GM06990 (cell line): ENCODE results near the gene RYR2.

Experiments used
- DNase-seq: peaks from one replicate; pipeline ENCODE4 v3.0.0-alpha.2; 2011; ENCODE audit not compliant: insufficient read length; ENCODE audit errors: extremely low read depth
- H3K27me3 ChIP-seq: replicated peaks from 2 replicates; pipeline ENCODE4 v1.6.0; 2011; ENCODE audit warnings: low read length; ENCODE audit not compliant: control insufficient read depth, insufficient read depth
- H3K36me3 ChIP-seq: 2 replicates; pipeline ENCODE4 v1.5.1; 2011; ENCODE audit warnings: low read length; ENCODE audit not compliant: control insufficient read depth, insufficient read depth
- H3K4me3 ChIP-seq: replicated peaks from 2 replicates; pipeline ENCODE4 v1.5.1; 2011; ENCODE audit warnings: low read depth, mild to moderate bottlenecking, control low read depth, low read length
- TF ChIP-seq, protein P1 (sequence below): IDR thresholded peaks from 2 replicates; pipeline ENCODE4 v1.5.1; 2011; ENCODE audit warnings: low read length, control low read depth, mild to moderate bottlenecking, inconsistent platforms; ENCODE audit not compliant: insufficient read depth, poor library complexity, severe bottlenecking

The RYR2 gene

DNA sequence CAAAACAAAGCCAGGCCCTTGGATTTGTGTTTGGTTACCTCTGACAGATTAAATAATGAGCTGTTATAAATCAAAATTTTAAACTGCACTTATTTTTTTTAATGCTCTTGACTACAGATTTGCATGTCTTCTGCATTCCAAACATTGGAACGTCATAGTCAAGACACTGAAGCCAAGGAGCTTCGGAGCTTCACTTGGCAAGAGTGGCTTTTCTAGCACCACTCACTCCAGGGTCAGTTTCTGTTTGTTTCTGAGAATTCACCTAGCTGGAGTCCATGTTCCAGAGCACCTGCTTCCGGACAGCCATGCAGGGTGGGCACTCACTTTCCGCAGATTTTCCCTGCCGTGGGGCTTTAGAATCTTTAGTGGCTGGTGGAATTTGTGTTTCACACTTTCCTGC, 645.8 kb downstream of the RYR2 start:
- no peaks in the 10 kb centered on the region for H3K36me3 ChIP-seq
- H3K27me3 ChIP-seq, result no peaks in the 10 kb centered on the region
- TF ChIP-seq, protein P1, sequence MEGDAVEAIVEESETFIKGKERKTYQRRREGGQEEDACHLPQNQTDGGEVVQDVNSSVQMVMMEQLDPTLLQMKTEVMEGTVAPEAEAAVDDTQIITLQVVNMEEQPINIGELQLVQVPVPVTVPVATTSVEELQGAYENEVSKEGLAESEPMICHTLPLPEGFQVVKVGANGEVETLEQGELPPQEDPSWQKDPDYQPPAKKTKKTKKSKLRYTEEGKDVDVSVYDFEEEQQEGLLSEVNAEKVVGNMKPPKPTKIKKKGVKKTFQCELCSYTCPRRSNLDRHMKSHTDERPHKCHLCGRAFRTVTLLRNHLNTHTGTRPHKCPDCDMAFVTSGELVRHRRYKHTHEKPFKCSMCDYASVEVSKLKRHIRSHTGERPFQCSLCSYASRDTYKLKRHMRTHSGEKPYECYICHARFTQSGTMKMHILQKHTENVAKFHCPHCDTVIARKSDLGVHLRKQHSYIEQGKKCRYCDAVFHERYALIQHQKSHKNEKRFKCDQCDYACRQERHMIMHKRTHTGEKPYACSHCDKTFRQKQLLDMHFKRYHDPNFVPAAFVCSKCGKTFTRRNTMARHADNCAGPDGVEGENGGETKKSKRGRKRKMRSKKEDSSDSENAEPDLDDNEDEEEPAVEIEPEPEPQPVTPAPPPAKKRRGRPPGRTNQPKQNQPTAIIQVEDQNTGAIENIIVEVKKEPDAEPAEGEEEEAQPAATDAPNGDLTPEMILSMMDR, result no peak
- no peak for DNase-seq
- no peak overlapping the region for H3K4me3 ChIP-seq

DNA sequence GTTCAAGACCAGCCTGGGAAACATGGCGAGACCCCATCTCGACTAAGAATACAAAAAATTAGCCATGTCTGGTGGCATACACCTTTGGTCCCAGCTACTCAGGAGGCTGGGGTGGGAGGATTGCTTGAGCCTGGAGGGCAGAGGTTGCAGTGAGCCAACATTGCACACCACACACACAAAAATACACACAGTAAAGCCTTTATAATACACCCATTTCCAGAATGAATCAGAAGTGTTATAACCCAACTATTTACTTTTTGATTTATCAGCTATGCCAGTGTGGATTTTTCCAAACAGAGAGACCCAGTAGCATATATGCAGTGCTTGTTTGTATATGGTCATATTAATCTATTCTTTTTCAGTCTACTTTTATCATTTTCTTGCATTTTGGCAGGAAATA, 648.7 kb downstream of the RYR2 start:
- H3K27me3 ChIP-seq, result no peaks in the 10 kb centered on the region
- no peak for DNase-seq
- no peaks in the 10 kb centered on the region for H3K36me3 ChIP-seq
- TF ChIP-seq, protein P1, result no peak
- no peak overlapping the region for H3K4me3 ChIP-seq

DNA sequence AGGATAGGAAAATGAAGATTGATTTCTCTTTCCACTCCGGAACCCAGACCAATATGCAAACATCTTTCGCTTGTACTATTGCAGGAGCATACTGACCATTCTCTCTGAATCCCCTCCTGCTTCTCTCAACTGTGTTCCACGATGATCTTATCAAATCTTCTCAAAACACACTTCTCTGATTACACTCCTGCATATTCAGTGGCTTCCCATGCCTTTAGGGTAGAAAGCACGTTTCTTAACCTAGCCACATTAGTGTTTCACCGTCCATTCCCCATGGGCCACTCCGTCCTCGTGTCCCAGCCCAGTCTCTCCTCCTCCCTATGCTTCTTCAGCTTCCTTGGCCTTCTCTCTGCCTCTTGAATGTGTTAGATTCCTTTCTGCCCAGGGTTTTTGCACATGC, 650.3 kb downstream of the RYR2 start:
- DNase-seq, result no peak
- H3K36me3 ChIP-seq, result no peaks in the 10 kb centered on the region
- H3K27me3 ChIP-seq, result no peaks in the 10 kb centered on the region
- no peak overlapping the region for H3K4me3 ChIP-seq
- TF ChIP-seq, protein P1, result no peak

DNA sequence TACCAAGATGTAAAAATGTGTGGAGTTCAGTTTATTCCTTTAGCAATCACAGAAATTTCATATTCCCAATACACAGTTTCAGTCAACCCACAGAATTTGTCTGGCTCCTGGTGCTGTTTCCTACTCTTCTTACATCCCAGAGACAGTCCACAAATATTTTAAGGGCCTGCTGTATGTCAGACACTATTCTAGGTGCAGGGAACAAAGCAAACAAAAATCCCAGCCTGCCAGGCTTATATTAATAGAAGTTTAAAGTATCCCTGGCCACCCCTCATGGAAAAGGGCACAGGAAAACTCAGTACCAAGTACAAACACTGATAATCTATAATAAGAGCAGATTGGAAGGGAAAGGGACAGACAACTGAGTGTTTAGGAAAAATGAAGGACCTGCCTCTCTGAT, 653.9 kb downstream of the RYR2 start:
- TF ChIP-seq, protein P1, result no peak
- Histone ChIP-seq H3K4me3 (no peak overlapping the region), H3K36me3 (no peaks in the 10 kb centered on the region), H3K27me3 (no peaks in the 10 kb centered on the region)
- no peak for DNase-seq

DNA sequence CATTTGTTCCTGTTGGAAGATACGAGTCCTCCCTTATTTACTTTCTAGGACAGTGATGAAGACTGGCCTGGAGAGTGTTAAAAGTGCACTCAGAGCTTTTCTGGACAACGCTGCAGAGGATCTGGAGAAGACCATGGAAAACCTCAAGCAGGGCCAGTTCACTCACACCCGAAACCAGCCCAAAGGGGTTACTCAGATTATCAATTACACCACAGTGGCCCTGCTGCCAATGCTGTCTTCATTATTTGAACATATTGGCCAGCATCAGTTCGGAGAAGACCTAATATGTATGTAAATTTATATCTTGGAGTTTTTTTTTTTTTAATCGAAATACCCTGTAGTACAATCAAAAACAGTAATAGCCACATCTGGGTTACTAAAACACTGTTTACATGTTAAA, 658.2 kb downstream of the RYR2 start:
- TF ChIP-seq, protein P1, result no peak
- no peak overlapping the region for H3K4me3 ChIP-seq
- no peaks in the 10 kb centered on the region for H3K27me3 ChIP-seq
- no peaks in the 10 kb centered on the region for H3K36me3 ChIP-seq
- no peak for DNase-seq

DNA sequence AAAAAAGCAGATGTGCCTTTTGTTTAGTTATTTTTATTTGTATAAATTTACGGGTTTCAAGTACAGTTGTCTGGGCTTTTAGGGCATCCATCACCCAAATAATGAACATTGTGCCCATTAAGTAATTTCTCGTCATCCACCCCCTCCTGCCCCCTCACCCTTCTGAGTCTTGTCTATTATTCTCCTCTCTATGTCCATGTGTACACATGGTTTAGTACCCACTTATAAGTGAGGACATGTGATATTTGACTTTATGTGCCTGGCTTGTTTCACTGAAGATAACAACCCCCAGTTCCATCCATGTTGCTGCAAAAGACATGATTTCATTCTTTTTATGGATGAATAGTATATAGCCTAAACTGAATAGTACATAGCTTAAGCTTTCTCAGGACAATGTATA, 659.5 kb downstream of the RYR2 start:
- no peak for DNase-seq
- TF ChIP-seq, protein P1, result no peak
- no peaks in the 10 kb centered on the region for H3K36me3 ChIP-seq
- H3K4me3 ChIP-seq, result no peak overlapping the region
- H3K27me3 ChIP-seq, result no peaks in the 10 kb centered on the region
